Ovary (tissue), 9 donors: ENCODE data around the gene NBEA. TPM values are rescaled to one million over a fixed set of nuclear protein-coding genes. Genes with fewer than 3 reads are reported as not detected.

Source experiments
- DNase-seq, 5 donors: peaks; one replicate each; pipeline ENCODE4 v3.0.0-alpha.2; 2019 to 2020
- H3K27ac ChIP-seq, 2 donors: fragments of 200-600 bp; one replicate each; pipeline versions ENCODE4 v1.5.1 to v1.8.0; 2019 to 2022
- H3K27me3 ChIP-seq: fragments of 200-600 bp; one replicate; pipeline ENCODE4 v1.8.0; 2022
- H3K36me3 ChIP-seq: fragments of 200-600 bp; sonication (generic); one replicate; pipeline ENCODE4 v1.5.1; 2019
- H3K4me1 ChIP-seq: one replicate; pipeline ENCODE4 v1.8.1; 2013; ENCODE audit warnings: mild to moderate bottlenecking, moderate library complexity; ENCODE audit not compliant: insufficient read depth
- H3K4me3 ChIP-seq: fragments of 200-600 bp; sonication (generic); one replicate; pipeline ENCODE4 v1.5.1; 2017
- H3K9me3 ChIP-seq, 2 donors: fragments of 200-600 bp in 1 of 2; sonication (generic) in 1 of 2; one replicate each; pipeline versions ENCODE4 v1.5.1 to v1.8.1; 2013 to 2019; ENCODE audit warnings: mild to moderate bottlenecking in 1 of 2, moderate library complexity in 1 of 2
- CTCF ChIP-seq, 3 donors: fragments of 450-650 bp in 2 of 3; fragments of 200-600 bp in 1 of 3; IDR thresholded peaks; one replicate each; pipeline versions ENCODE4 v1.5.1 to v1.8.0; 2016 to 2022; ENCODE audit warnings: antibody characterized with exemption in 3 of 3, mild to moderate bottlenecking in 1 of 3
- EP300 ChIP-seq: sonication (generic); formaldehyde crosslinking; IDR thresholded peaks from one replicate; pipeline ENCODE4 v1.6.1; 2017; ENCODE audit warnings: antibody characterized with exemption
- POLR2A ChIP-seq: fragments of 450-650 bp; IDR thresholded peaks from one replicate; pipeline ENCODE4 v1.6.1; 2017; ENCODE audit warnings: antibody characterized with exemption, mild to moderate bottlenecking, moderate library complexity
- WGBS, 3 donors: extraction: QIAGEN DNeasy Blood & Tissue Kit in 1 of 3; methylation state at CpG; one replicate each; pipeline versions ENCODE4 v1.1.5 to v1.1.7; 2013 to 2017; 5-methylcytosine and 5-hydroxymethylcytosine counted together
- intact Hi-C, 4 donors: fragments of 100-400 bp; cut with DNase I; formaldehyde crosslinking; loops; one replicate each; pipeline versions ENCODE4 v1.11.0 to v1.15.1; 2022 to 2023
- polyA plus RNA-seq, 2 donors: library from polyadenylated mRNA; stranded (reverse); fragments of 200-250 nt in 1 of 2; fragments of 350-450 nt in 1 of 2; fragmentation: Illumina TruSeq in 1 of 2; extraction: RNeasy Lipid Tissue Mini Kit (QIAGEN cat#74804) in 1 of 2; gene quantifications; one replicate each; pipeline ENCODE4 v1.2.3, GENCODE V29; 2013 to 2014
- total RNA-seq, 7 donors: library from RNA; depleted of rRNA in 2 of 7; stranded (reverse); fragments of >200 nt in 2 of 7; fragmentation: NEBNext Ultra II Directional in 3 of 7; extraction: Animal tissue kit (Norgen Biotek cat#: 25700) in 3 of 7; gene quantifications; one replicate each; pipeline versions ENCODE4 v1.1.0 to v1.2.4, GENCODE V29; 2016 to 2023
- donor health status: DM: no; HTN: no; CAD: no; lungs with moderate emphysema.
- donor health status: DM: no; HTN: no; CAD: no.
- donor health status: Bipolar disorder and iron deficiency.
- donor health status: DM: yes; HTN: yes; CAD: no.
- donor health status: DM: no; HTN: no; CAD: no.
- donor health status: DM: yes; HTN: yes; CAD: no.

NBEA gene
- total and polyA plus RNA-seq, 9 donors = 5.8 to 18.9 (median 16.0) TPM

- no peak for DNase-seq
- H3K36me3 ChIP-seq = no peaks in the 10 kb centered on the region
- no peak overlapping the region for H3K27ac ChIP-seq
- WGBS, 3 donors = 86 to 96% (median 90%) methylated on average over 1 of the region's 1 CpG
- intact Hi-C loops = no loop called here
- H3K4me1 ChIP-seq = no peaks in the 10 kb centered on the region
- no peak for TF ChIP-seq EP300
- TF ChIP-seq POLR2A = no peak
- TF ChIP-seq CTCF (IDR thresholded peaks at IDR 0.05) = no peak
- H3K9me3 ChIP-seq = no peaks in the 10 kb centered on the region
- H3K27me3 ChIP-seq = no peaks in the 10 kb centered on the region
- no peak overlapping the region for H3K4me3 ChIP-seq
These were observed 405.7 kb downstream of the NBEA start for GRCh38 chr13:35347679-35348205.

DNA sequence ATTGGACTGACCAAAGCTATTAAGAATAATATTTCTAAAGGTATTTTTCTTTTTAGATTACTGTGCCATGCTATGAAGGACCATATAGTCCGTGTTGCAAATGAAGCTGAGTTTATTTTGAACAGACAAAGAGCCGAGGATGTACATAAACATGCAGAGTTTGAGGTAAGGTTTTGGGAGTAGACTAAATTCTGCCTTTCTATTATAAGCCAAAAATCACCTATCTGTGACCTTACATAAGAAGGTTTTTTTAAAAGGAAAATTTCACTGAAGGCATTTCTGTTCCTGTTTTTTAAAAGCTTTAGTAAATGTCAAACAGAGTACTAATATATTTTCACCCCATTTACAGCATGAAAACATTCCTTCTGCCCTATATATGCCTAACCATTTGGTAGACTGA is 407.0 kb downstream of the NBEA start:
- no peak for DNase-seq
- Histone ChIP-seq H3K27ac (no peak overlapping the region), H3K9me3 (no peaks in the 10 kb centered on the region), H3K36me3 (no peaks in the 10 kb centered on the region), H3K4me1 (no peaks in the 10 kb centered on the region), H3K4me3 (no peak overlapping the region), H3K27me3 (no peaks in the 10 kb centered on the region)
- WGBS, 3 donors = 87 to 92% (median 88%) methylated on average over 2 of the region's 2 CpGs
- no peak for TF ChIP-seq EP300
- no peak for TF ChIP-seq CTCF (IDR thresholded peaks at IDR 0.05)
- no peak for TF ChIP-seq POLR2A
- intact Hi-C loops = no loop called here

DNA sequence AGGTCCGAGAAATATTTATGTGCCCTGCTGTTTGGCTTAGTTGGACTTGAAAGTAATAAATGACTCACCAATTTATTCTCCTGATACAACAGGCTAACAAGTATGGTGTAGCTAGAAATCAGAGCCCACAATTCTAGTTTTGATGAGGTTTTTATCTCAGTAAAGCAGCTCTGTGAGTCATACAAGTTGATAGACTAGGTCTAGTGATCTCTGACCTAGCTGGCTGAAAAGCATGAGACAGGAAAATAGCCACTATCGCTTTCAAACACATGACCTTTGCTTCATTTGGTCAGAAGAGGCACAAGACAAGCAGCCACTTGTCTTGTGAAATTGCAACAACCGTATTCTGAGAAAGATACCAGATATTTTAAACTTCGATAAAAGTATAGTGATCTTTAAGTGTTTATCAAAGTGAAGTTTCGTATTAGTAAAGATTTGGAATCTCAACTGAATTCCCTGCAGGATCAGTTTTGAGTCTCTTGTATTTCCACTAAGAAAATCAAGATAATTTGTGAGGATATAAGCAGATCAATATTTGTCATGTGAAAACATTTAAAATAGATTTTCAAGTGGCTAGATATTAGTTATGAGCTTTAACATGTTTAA is 407.7 kb downstream of the NBEA start:
- Histone ChIP-seq H3K27ac (no peak overlapping the region), H3K9me3 (no peaks in the 10 kb centered on the region), H3K4me3 (no peak overlapping the region), H3K27me3 (no peaks in the 10 kb centered on the region), H3K36me3 (no peaks in the 10 kb centered on the region), H3K4me1 (no peaks in the 10 kb centered on the region)
- TF ChIP-seq CTCF (IDR thresholded peaks at IDR 0.05) (no peak), EP300 (no peak), POLR2A (no peak)
- intact Hi-C loops = no loop called here
- DNase-seq = no peak
- WGBS, 3 donors = 62 to 79% (median 67%) methylated on average over 5 of the region's 5 CpGs

DNA sequence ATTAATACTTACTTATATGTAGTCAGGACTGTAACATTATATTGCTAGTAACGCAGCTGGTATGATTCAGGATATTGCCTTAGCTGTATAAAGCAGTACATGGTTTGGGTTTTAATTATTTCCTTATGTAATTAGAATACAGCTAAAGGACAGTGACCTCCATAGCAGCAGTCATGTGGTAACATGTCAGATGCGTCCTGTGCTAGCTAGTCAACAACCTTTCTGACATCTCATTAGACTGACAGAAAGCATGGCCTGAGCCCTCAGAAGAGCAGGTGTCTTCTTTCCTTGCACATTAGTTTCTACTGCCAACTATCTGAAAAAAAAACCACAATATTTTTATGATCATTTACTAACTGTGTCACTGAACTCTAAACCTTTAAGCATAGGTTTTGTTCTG is 412.2 kb downstream of the NBEA start:
- no peak for DNase-seq
- no peaks in the 10 kb centered on the region for H3K27me3 ChIP-seq
- WGBS, 3 donors = 84 to 96% (median 92%) methylated on average over 2 of the region's 2 CpGs
- no peaks in the 10 kb centered on the region for H3K9me3 ChIP-seq
- no peak overlapping the region for H3K27ac ChIP-seq
- H3K4me3 ChIP-seq = no peak overlapping the region
- no peaks in the 10 kb centered on the region for H3K4me1 ChIP-seq
- TF ChIP-seq EP300 (no peak), CTCF (IDR thresholded peaks at IDR 0.05) (no peak), POLR2A (no peak)
- no peaks in the 10 kb centered on the region for H3K36me3 ChIP-seq
- intact Hi-C loops = no loop called here
